ENCODE measurements around the gene VDAC1.

The VDAC1 gene

DNA sequence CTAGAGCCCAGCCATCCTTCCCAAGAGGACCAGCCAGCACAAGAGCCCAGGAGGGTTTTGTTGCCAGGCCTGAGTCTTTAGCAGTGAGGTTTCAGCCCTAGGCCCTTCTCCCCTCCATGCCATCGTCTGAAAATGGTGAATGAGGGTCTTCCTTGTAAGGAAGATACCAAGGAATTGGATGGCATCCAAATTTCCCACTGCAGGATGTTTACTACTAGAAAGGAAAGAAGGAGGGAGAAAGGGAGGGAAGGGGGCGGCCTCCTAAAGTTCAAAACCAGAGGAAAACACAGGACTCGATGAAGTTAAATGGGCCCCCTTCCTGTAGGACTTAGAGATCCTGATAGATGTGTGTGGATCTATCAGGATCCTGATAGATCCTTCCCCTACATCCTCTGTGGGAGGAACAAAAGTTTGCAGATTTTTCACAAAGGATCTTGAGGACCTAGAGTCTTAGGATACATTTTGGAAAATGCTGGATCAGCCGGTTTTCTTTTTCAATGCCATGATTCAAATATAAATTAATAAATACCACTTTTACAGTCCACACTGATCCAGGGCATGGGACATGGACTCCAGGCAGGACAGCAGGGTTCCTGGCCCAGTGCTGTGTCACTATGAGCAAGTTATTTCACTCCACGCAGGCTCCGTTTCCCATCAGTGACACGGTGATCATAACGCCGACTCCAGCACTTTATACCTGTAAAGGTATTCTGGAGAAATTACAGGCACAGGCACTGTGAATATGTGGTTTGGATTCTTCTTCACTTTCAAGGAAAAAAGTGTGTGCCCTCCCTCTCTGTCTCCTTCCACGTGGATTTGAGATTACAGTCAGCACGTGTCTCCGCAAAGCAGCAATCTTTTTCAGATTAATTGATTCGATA lies 77.2 kb downstream of the VDAC1 start:
- no peak for DNase-seq (ENCODE audit: low read depth in 2 of 3, low spot score in 2 of 3)

DNA sequence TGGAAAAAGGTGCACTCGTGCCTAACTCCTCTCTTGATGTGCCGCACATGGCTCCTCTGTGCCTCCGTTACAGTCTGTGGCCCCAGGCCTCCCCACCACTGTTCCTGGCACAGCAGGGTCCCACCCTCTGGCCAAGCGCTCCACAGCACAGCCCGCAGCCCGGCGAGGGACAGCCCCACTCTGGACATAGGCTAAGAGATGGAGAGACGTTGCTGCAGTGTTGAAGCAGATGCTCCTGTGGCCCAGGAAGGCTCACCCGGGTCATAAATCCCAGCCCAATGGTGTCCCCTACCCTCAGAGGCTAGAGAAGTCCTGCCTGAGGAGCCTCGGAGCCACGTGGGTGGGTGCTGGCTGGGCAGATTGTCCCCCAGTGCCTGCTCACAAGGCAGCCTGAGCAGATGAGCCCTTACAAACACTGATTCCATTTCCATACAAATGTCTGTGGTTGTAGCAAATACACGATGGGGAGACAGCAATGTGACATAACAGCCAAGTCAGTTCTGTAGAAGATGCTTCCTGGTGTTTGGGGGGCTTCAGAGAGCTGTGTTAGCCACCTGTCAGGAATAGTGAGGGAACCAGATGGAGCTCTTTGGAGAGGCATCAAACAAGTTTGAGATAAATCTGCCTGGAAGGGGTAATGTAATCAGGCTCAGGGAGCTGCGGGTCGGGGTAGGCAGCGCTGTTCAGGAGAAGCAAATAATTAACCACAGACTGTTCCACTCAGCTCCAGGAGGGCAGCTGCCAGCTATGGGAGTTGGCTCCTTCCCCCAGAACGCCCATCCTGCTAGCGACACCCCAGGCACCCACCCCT lies 78.1 kb downstream of the VDAC1 start:
- DNase-seq (ENCODE audit: low read depth in 2 of 3, low spot score in 2 of 3) = no peak

DNA sequence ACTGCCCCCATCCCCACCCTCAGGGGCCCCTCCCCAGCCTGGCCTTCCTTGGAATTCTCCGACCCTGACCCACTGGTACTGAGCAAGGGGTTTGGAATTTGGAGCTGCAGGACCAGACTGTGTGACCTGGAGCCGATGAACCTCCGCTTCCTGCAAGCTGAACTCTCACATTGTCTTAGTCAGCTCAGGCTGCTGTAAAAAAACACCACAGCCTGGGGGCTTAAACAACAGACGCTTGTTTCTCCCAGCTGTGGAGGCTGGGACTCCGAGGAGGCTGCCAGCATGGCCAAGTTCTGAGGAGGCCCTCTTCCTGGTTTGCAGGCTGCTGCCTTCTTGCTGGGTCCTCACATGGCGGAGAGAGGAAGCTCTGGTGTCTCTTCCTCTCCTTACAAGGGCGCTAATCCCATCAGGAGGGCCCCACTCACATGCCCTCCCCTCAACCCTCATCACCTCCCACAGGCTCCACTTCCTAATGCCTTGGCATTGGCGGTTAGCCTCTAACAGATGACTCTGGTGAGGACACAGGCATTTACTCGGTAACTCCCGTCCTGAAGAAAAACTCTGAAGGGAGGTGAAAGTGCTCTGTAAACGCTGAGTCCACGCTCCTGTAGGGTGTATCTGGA lies 78.8 kb downstream of the VDAC1 start:
- DNase-seq (ENCODE audit: low read depth in 2 of 3, low spot score in 2 of 3) = no peak

DNA sequence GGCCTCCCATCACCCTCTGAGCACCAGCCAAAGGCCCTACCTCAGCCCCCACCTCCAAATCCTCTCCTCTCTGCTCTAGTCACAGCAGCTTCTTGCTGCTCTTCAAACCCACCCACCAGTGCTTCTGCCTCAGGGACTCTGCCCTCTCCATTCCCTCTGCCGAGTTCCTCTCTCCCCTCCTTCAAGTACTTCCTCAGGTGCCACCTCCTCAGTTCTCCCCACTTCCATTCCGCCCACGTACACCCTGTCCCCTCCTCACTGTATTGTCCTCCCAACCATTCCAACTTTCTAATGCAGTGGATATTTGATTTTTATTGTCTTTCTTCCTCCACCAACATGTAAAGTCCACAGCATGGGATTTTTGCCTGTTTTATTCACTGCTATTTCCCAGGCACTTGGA lies 79.5 kb downstream of the VDAC1 start:
- no peak for DNase-seq (ENCODE audit: low read depth in 2 of 3, low spot score in 2 of 3)

DNA sequence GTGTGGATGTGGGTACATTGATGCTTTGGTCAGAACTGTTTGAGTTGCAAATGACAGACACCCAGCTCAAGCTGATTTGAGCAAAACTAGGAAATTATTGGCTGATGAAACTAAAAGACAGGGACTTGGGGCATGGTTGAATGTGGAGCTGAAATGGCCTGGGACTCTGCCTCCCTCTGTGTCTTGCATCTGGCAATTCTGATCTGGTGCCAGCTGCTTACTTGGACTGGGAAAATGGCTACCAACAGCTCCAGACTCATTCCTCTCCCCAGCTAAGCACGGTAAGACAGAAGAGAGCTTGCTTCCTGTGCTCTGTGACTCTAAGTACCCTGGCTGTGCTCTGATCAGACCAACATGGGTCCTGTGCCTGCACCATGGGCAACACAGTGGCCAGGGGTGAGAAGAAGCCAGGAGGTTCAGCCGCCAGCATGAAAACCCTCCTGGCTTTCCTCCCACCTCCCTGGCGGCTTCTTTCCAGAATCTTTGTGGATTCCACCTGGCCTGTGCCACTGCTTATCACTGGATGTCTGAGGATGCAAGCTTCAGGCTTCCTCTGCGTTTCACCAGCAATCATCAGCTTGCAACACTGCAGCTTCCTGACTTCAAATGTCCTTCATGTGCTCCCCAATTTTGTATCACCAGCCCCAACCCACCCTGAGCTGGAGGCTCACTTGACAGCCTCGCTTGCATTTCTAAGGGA lies 80.4 kb downstream of the VDAC1 start:
- DNase-seq (ENCODE audit: low read depth in 2 of 3, low spot score in 2 of 3) = no peak

DNA sequence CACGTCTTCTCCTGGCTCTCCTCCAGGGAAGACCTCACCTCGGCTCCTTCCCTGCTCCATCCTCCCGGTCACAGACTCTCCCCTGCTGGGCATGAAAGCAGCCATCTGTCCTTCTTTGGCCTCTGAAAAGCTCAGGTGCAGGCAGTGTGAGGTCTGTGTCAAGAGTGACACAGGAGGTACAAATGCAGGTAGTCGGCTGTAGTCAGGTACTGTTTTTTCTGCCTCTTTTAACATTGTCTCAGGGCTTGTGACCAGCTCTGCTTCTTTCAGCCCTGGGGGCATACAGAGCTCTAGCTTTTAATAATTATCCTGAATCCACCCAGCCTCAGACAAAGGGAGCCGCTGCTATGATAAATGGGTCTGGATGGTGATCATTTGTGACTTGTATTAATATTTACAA lies 82.8 kb downstream of the VDAC1 start:
- no peak for DNase-seq (ENCODE audit: low read depth in 2 of 3, low spot score in 2 of 3)

Measured in activated CD8-positive, alpha-beta memory T cell treated with anti-CD3 and anti-CD28 coated beads for 48 hours (primary cell).